ENCODE measurements around the gene P4HA3.

Gene P4HA3

GRCh38 chr11:74248469-74248868 is 63.0 kb downstream of the P4HA3 start:
- Histone ChIP-seq H3K36me3 (replicated peaks) (peaks cover 40% of the 10 kb centered on the region), H3K27ac (no peak overlapping the region)
- in situ Hi-C loops (cut with HindIII; ENCODE audit: low pct_ligation_motif_present, low sequenced_read_pairs) = no loop called here

GRCh38 chr11:74238243-74238642 is 73.2 kb downstream of the P4HA3 start:
- in situ Hi-C loops (cut with HindIII; ENCODE audit: low pct_ligation_motif_present, low sequenced_read_pairs) = no loop called here
- no peak for TF ChIP-seq CTCF (IDR thresholded peaks at IDR 0.05; ENCODE audit: low read depth, low read length, missing control alignments)
- H3K36me3 ChIP-seq (replicated peaks) = peaks cover 17% of the 10 kb centered on the region
- H3K27me3 ChIP-seq (replicated peaks) = no peaks in the 10 kb centered on the region
- no peak for DNase-seq
- H3K4me3 ChIP-seq (ENCODE audit: low read depth, low read length) = no peak overlapping the region
- no peak overlapping the region for H3K27ac ChIP-seq

More at GRCh38 chr11:74248469-74248868, 63.0 kb downstream of the P4HA3 start:
- Histone ChIP-seq H3K4me3 (ENCODE audit: low read depth, low read length) (no peak overlapping the region), H3K27me3 (replicated peaks) (no peaks in the 10 kb centered on the region)
- no peak for TF ChIP-seq CTCF (IDR thresholded peaks at IDR 0.05; ENCODE audit: low read depth, low read length, missing control alignments)
- no peak for DNase-seq

DNA sequence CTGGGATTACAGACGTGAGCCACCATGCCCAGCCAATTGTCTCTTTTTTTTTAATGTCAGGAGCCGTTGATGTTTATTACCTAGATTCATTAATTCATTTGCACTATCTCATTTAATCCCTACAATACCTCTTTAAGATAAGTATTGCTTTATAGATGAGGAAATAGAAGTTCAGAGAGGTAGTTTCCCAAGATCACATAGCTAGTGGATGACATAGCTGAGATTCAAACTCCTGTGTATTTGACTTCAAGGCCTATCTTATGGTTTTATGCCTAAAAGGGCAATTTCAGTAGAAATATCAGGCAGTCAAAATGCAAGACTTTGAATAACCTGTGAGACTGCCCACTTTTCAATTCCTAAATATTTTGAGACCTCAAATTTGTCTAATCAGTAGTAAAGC is 73.9 kb downstream of the P4HA3 start:
- no peak for DNase-seq
- Histone ChIP-seq H3K36me3 (replicated peaks) (peaks cover 17% of the 10 kb centered on the region), H3K27ac (no peak overlapping the region), H3K27me3 (replicated peaks) (no peaks in the 10 kb centered on the region), H3K4me3 (ENCODE audit: low read depth, low read length) (no peak overlapping the region)
- no peak for TF ChIP-seq CTCF (IDR thresholded peaks at IDR 0.05; ENCODE audit: low read depth, low read length, missing control alignments)
- in situ Hi-C loops (cut with HindIII; ENCODE audit: low pct_ligation_motif_present, low sequenced_read_pairs) = no loop called here

- no peak overlapping the region for H3K27ac ChIP-seq
- H3K27me3 ChIP-seq (replicated peaks) = no peaks in the 10 kb centered on the region
- no peak overlapping the region for H3K4me3 ChIP-seq (ENCODE audit: low read depth, low read length)
- in situ Hi-C loops (cut with HindIII; ENCODE audit: low pct_ligation_motif_present, low sequenced_read_pairs) = no loop called here
- no peak for TF ChIP-seq CTCF (IDR thresholded peaks at IDR 0.05; ENCODE audit: low read depth, low read length, missing control alignments)
- no peak for DNase-seq
- H3K36me3 ChIP-seq (replicated peaks) = peaks cover 19% of the 10 kb centered on the region
Measured at GRCh38 chr11:74235121-74235520, 76.3 kb downstream of the P4HA3 start.

- TF ChIP-seq CTCF (IDR thresholded peaks at IDR 0.05; ENCODE audit: low read depth, low read length, missing control alignments) = no peak
- peaks cover 17% of the 10 kb centered on the region for H3K36me3 ChIP-seq (replicated peaks)
- no peak overlapping the region for H3K27ac ChIP-seq
- H3K4me3 ChIP-seq (ENCODE audit: low read depth, low read length) = no peak overlapping the region
- no peak for DNase-seq
- no peaks in the 10 kb centered on the region for H3K27me3 ChIP-seq (replicated peaks)
- in situ Hi-C loops (cut with HindIII; ENCODE audit: low pct_ligation_motif_present, low sequenced_read_pairs) = no loop called here
Measured at GRCh38 chr11:74233683-74234082, 77.8 kb downstream of the P4HA3 start.

GRCh38 chr11:74232311-74232950 is 79.0 kb downstream of the P4HA3 start:
- Histone ChIP-seq H3K27ac (no peak overlapping the region), H3K4me3 (ENCODE audit: low read depth, low read length) (no peak overlapping the region), H3K36me3 (replicated peaks) (peaks cover 15% of the 10 kb centered on the region), H3K27me3 (replicated peaks) (no peaks in the 10 kb centered on the region)
- no peak for DNase-seq
- in situ Hi-C loops (cut with HindIII; ENCODE audit: low pct_ligation_motif_present, low sequenced_read_pairs) = no loop called here
- TF ChIP-seq CTCF (IDR thresholded peaks at IDR 0.05; ENCODE audit: low read depth, low read length, missing control alignments) = no peak

Data from brain microvascular endothelial cell (primary cell).